ENCODE results near the gene TANK.

TANK gene

DNA sequence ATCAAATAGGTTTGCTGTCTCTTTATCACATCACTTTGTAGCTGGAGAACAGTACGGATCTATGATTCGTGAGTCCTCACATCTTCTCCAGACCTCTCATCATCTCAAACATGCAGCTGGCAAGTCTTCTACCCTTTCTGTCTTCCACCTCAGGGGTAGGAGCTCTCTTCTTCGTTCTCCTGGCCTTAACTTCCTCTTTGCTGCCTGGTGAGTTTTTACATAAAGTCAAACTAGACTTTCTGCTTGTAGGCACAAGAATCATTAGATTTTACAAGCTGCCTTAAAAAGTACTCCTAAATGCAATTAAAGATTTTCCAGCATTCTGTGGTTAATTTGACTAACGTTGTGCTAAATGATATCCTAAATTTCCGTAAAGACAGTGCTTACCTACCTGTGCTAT, 43.7 kb upstream of the TANK start:
- DNase-seq (ENCODE audit: low read depth): no peak
- TF ChIP-seq, protein P1, sequence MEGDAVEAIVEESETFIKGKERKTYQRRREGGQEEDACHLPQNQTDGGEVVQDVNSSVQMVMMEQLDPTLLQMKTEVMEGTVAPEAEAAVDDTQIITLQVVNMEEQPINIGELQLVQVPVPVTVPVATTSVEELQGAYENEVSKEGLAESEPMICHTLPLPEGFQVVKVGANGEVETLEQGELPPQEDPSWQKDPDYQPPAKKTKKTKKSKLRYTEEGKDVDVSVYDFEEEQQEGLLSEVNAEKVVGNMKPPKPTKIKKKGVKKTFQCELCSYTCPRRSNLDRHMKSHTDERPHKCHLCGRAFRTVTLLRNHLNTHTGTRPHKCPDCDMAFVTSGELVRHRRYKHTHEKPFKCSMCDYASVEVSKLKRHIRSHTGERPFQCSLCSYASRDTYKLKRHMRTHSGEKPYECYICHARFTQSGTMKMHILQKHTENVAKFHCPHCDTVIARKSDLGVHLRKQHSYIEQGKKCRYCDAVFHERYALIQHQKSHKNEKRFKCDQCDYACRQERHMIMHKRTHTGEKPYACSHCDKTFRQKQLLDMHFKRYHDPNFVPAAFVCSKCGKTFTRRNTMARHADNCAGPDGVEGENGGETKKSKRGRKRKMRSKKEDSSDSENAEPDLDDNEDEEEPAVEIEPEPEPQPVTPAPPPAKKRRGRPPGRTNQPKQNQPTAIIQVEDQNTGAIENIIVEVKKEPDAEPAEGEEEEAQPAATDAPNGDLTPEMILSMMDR (conservative IDR thresholded peaks at IDR 0.05; ENCODE audit: low read depth, low read length): no peak
- no peak overlapping the region for H3K4me3 ChIP-seq (ENCODE audit: low read depth, low read length)

DNA sequence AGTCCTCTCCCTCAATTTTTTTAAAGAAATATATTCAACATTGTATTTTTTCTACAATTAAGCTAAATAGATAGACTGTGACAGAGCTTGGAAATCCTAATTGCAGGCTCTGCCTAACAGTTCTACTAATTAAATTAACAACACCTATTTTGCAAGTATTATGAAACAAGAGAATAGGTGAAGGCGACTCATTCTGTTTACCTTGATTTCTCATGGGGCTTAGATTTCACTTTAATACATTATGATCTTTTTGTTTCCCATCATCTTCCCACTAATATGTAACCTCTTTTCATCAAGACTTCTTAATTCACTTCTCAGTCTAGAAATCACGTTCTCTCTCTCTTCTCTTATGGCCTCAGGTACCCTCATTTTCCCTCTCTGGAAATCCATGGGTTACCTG, 42.7 kb upstream of the TANK start:
- no peak overlapping the region for H3K4me3 ChIP-seq (ENCODE audit: low read depth, low read length)
- DNase-seq (ENCODE audit: low read depth): no peak
- TF ChIP-seq, protein P1 (conservative IDR thresholded peaks at IDR 0.05; ENCODE audit: low read depth, low read length): no peak

DNA sequence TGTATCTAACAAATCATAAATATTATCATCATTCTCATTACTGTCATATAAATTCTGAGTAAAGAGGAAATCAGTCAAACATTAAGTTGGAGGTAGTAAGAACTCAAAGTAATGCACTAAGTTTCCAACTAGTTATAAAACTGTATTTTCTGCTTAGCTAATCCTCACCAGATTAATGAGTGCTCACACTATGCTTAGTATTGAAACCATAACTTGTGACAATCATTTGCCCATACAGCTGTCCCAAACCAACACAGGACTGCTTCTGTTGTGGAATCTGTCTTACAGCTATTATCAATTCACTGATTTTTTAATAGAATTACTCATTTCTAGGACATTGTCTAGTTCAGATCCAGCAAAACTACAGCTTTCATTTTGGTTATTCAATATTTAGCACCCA, 41.5 kb upstream of the TANK start:
- H3K4me3 ChIP-seq (ENCODE audit: low read depth, low read length): no peak overlapping the region
- no peak for DNase-seq (ENCODE audit: low read depth)
- TF ChIP-seq, protein P1 (conservative IDR thresholded peaks at IDR 0.05; ENCODE audit: low read depth, low read length): no peak

DNA sequence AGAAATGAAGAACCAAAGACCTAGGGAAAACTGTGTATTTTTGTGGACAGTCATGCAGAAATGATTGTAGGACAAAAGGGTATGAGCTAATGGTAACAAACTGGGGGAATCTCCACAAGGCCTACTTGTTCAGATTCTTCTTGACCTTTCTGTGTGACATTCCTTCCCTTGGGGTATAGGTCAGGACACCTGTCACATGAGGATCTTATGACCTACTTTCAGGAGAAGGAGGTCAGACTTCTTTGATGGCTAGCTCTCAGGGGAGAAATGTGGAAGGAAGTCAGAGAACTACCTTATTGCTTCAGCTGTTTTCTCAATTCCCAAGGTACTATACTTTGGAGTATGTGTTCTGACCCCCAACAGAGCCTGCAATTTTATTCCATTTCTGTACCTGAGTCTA, 40.7 kb upstream of the TANK start:
- TF ChIP-seq, protein P1 (conservative IDR thresholded peaks at IDR 0.05; ENCODE audit: low read depth, low read length): no peak
- no peak overlapping the region for H3K4me3 ChIP-seq (ENCODE audit: low read depth, low read length)
- no peak for DNase-seq (ENCODE audit: low read depth)

DNA sequence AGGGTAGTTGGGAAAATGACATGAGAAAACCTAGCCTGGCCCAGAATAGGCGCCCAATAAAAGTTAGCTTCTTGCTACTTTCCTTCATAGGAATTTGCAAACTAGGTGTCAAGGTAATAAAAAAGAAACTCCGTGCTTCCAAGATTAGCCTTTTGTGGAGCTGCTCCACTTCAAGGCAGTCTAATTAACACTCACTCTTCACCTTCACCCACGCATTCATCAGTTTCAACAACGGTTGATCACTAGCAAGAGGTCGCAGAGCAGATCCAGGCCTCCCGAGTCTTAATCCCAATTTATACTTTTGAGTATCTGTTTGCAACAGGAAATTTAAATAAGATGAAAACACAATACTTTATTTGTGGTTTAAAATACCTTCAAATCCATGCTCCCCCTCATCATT, 39.5 kb upstream of the TANK start:
- no peak for DNase-seq (ENCODE audit: low read depth)
- TF ChIP-seq, protein P1 (conservative IDR thresholded peaks at IDR 0.05; ENCODE audit: low read depth, low read length): no peak
- H3K4me3 ChIP-seq (ENCODE audit: low read depth, low read length): no peak overlapping the region

DNA sequence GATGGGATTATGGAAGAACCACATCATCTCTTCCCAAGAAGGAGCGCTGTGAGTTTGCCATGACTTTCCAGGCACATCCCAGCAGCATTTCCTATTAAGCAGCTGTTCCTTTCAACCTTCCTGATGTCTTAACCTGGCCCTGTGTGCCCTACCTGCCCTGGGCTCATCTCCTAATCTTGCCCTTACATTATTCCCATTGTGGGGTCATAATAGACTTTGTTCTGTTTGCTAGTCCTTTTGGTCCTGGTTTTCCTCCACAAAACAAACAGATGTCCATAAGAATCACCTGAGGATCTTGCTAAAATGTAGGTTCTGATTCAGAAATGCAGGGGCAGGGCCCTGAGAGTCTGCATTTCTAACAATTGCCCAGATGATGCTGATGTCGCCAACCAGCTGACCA, 38.6 kb upstream of the TANK start:
- TF ChIP-seq, protein P1 (conservative IDR thresholded peaks at IDR 0.05; ENCODE audit: low read depth, low read length): no peak
- no peak overlapping the region for H3K4me3 ChIP-seq (ENCODE audit: low read depth, low read length)
- DNase-seq (ENCODE audit: low read depth): no peak

DNA sequence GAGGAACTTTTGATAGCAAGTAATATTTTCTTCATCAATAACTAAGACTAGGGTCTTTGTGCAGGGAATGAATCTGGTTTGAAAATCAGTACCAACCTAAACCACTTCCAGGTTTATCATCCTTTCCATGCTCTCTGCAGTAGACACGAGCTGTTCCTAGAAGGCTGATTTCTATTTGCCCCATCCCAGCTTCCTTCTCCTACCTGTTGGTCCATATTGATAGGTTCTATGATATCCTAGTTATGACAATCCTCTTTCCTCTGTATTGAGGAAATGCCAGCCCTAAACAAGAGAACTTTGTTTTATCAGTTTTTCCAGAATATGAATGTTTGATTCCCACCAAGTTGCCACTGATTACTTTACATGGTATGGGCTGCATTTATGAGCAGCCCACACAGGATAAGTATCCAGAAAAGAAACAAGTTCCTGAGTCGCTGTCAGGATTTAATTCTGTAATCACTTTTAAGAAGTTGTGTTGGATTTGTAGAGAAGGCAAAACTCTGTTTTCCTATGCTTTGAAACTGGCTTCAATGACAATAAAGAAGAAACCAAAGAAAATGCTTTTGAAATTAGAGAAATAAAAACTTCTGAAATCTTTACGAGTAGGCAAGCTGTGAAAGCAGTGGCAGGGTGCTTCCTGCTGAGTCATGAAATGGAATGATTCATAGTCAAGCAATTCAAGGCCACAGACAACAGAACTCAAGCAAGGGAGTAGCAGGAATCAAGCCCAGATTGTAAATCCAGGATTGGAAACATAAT, 37.3 kb upstream of the TANK start:
- DNase-seq (ENCODE audit: low read depth): peak; percentile 95
- peak overlapping the region; percentile 28 for H3K4me3 ChIP-seq (ENCODE audit: low read depth, low read length)
- TF ChIP-seq, protein P1 (conservative IDR thresholded peaks at IDR 0.05; ENCODE audit: low read depth, low read length): no peak
